ENCODE measurements around the gene USP49.

USP49 gene

DNA sequence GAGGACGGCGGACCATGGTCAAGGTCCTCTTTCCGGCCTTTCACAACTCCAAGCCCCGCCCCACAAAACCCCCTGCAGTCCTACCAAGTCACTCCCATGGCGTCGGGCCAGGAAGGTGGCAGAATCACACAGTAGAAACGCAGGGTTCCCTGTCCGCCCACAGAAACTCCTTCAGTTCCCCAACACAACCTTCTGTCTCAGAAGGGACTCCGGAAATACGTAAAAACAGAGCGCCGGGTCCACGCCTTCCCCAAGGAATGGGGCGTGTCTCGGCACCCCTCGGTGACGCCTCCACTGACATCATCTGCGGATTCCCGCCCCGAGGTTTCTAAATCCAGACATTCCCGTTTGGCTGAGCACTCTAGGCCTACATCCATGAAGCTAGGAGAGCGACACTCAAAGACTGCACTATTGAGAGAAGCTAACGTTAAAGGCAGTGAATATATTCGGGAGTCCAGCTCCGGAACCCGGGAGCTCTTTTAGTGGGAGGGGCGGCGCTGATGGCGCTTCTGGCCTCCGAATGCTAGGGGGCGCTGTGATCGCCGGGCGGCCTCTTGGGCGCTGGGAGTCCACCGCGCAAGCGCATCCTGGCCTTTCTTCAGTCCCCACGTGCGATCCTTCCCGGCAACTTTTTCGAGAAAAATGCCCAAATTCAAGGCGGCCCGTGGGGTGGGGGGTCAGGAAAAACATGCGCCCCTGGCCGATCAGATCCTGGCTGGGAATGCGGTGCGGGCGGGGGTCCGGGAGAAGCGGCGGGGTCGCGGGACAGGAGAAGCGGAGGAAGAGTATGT lies 25.9 kb upstream of the USP49 start, which contains the start of the genes BYSL and MED20 (continued):
- TF ChIP-seq ZBTB21 (tag by site-specific recombination; IDR thresholded peaks at IDR 0.05) (peak; percentile 96), ZNF548 (tag by site-specific recombination; IDR thresholded peaks at IDR 0.05) (no peak), ZFP69B (tag by site-specific recombination; IDR thresholded peaks at IDR 0.05) (no peak; the same call in 1 of the 2 replicates), ZNF600 (tag by site-specific recombination; IDR thresholded peaks at IDR 0.05) (peak; percentile 91), ZNF843 (tag by site-specific recombination; IDR thresholded peaks at IDR 0.05) (no peak), ZBTB7A (tag by site-specific recombination; IDR thresholded peaks at IDR 0.05; ENCODE audit: low read depth) (0 out of 2 replicates have a peak, but pooled peaks have one; percentile 25), ZNF138 (tag by site-specific recombination; IDR thresholded peaks at IDR 0.05; ENCODE audit: borderline replicate concordance) (no peak), ZXDB (tag by site-specific recombination; IDR thresholded peaks at IDR 0.05) (peak; percentile 90), ZNF341 (tag by site-specific recombination; IDR thresholded peaks at IDR 0.05; ENCODE audit: low read depth) (peak; percentile 33; the same call in 1 of the 2 replicates), BCL11A (tag by site-specific recombination; IDR thresholded peaks at IDR 0.05; ENCODE audit: low read depth) (no peak), REPIN1 (tag by site-specific recombination; IDR thresholded peaks at IDR 0.05; ENCODE audit: low read depth) (no peak; the same call in 1 of the 2 replicates), ZBTB6 (tag by site-specific recombination; IDR thresholded peaks at IDR 0.05) (no peak), ZSCAN5A (tag by site-specific recombination; IDR thresholded peaks at IDR 0.05) (no peak), ZNF48 (tag by site-specific recombination; IDR thresholded peaks at IDR 0.05) (no peak), ZNF398 (tag by site-specific recombination; IDR thresholded peaks at IDR 0.05) (no peak; the same call in 1 of the 2 replicates), ZNF133 (tag by site-specific recombination; IDR thresholded peaks at IDR 0.05) (no peak), ZSCAN23 (tag by site-specific recombination; IDR thresholded peaks at IDR 0.05) (no peak), FEZF1 (tag by site-specific recombination; IDR thresholded peaks at IDR 0.05) (no peak), EGR2 (tag by site-specific recombination; IDR thresholded peaks at IDR 0.05; ENCODE audit: low read depth) (peak; percentile 79), ZNF394 (tag by site-specific recombination; IDR thresholded peaks at IDR 0.05; ENCODE audit: borderline replicate concordance) (peak; percentile 64), MEIS1 (CRISPR knock-in tag; IDR thresholded peaks at IDR 0.05; ENCODE audit: borderline replicate concordance) (no peak), ZNF24 (tag by site-specific recombination; IDR thresholded peaks at IDR 0.05) (0 out of 2 replicates have a peak, but pooled peaks have one; percentile 44), ZNF423 (tag by site-specific recombination; IDR thresholded peaks at IDR 0.05) (no peak), ZFP37 (tag by site-specific recombination; IDR thresholded peaks at IDR 0.05) (0 out of 2 replicates have a peak, but pooled peaks have one; percentile 46)
- TF ChIP-seq, protein P1, sequence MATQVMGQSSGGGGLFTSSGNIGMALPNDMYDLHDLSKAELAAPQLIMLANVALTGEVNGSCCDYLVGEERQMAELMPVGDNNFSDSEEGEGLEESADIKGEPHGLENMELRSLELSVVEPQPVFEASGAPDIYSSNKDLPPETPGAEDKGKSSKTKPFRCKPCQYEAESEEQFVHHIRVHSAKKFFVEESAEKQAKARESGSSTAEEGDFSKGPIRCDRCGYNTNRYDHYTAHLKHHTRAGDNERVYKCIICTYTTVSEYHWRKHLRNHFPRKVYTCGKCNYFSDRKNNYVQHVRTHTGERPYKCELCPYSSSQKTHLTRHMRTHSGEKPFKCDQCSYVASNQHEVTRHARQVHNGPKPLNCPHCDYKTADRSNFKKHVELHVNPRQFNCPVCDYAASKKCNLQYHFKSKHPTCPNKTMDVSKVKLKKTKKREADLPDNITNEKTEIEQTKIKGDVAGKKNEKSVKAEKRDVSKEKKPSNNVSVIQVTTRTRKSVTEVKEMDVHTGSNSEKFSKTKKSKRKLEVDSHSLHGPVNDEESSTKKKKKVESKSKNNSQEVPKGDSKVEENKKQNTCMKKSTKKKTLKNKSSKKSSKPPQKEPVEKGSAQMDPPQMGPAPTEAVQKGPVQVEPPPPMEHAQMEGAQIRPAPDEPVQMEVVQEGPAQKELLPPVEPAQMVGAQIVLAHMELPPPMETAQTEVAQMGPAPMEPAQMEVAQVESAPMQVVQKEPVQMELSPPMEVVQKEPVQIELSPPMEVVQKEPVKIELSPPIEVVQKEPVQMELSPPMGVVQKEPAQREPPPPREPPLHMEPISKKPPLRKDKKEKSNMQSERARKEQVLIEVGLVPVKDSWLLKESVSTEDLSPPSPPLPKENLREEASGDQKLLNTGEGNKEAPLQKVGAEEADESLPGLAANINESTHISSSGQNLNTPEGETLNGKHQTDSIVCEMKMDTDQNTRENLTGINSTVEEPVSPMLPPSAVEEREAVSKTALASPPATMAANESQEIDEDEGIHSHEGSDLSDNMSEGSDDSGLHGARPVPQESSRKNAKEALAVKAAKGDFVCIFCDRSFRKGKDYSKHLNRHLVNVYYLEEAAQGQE (tag by site-specific recombination; IDR thresholded peaks at IDR 0.05): peak; percentile 21; the same call in 1 of the 2 replicates
- TF ChIP-seq, protein P2, sequence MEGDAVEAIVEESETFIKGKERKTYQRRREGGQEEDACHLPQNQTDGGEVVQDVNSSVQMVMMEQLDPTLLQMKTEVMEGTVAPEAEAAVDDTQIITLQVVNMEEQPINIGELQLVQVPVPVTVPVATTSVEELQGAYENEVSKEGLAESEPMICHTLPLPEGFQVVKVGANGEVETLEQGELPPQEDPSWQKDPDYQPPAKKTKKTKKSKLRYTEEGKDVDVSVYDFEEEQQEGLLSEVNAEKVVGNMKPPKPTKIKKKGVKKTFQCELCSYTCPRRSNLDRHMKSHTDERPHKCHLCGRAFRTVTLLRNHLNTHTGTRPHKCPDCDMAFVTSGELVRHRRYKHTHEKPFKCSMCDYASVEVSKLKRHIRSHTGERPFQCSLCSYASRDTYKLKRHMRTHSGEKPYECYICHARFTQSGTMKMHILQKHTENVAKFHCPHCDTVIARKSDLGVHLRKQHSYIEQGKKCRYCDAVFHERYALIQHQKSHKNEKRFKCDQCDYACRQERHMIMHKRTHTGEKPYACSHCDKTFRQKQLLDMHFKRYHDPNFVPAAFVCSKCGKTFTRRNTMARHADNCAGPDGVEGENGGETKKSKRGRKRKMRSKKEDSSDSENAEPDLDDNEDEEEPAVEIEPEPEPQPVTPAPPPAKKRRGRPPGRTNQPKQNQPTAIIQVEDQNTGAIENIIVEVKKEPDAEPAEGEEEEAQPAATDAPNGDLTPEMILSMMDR (tag by site-specific recombination; IDR thresholded peaks at IDR 0.05): peak; percentile 97
- TF ChIP-seq, protein P3, sequence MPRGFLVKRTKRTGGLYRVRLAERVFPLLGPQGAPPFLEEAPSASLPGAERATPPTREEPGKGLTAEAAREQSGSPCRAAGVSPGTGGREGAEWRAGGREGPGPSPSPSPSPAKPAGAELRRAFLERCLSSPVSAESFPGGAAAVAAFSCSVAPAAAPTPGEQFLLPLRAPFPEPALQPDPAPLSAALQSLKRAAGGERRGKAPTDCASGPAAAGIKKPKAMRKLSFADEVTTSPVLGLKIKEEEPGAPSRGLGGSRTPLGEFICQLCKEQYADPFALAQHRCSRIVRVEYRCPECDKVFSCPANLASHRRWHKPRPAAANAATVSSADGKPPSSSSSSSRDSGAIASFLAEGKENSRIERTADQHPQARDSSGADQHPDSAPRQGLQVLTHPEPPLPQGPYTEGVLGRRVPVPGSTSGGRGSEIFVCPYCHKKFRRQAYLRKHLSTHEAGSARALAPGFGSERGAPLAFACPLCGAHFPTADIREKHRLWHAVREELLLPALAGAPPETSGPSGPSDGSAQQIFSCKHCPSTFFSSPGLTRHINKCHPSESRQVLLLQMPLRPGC (tag by site-specific recombination; IDR thresholded peaks at IDR 0.05): peak; percentile 9; the same call in 1 of the 2 replicates

Data from HEK293 (cell line).